Measurements from ENCODE around the gene KHK. TPM values are rescaled to one million over a fixed set of nuclear protein-coding genes. Genes with fewer than 3 reads are reported as not detected.
"Not testable (repeated sequence)": the region's sequence is repeated elsewhere in the genome, so short reads cannot be mapped to it uniquely, and the experiment has no call there.

KHK gene
- total RNA-seq, 1 donor from 2014 or later = 1.2 TPM

GRCh38 chr2:27102329-27102728, 15.8 kb downstream of the KHK start:
- Mint-ChIP-seq H3K27me3 (ENCODE audit: low read depth) (peaks cover 1% of the 10 kb centered on the region), H3K27ac (ENCODE audit: unreplicated experiment) (no peak overlapping the region), H3K4me1 (ENCODE audit: low read depth) (peaks cover 7% of the 10 kb centered on the region), H3K36me3 (ENCODE audit: low read depth) (peaks cover 3% of the 10 kb centered on the region), H3K9me3 (ENCODE audit: low read depth) (no peaks in the 10 kb centered on the region), H3K4me3 (ENCODE audit: unreplicated experiment) (no peak overlapping the region)
- no peak for DNase-seq (ENCODE audit: low spot score)
- TF ChIP-seq CTCF (IDR thresholded peaks at IDR 0.05) = no peak

- TF ChIP-seq CTCF (IDR thresholded peaks at IDR 0.05) = no peak
- peaks cover 1% of the 10 kb centered on the region for H3K27me3 Mint-ChIP-seq (ENCODE audit: low read depth)
- H3K9me3 Mint-ChIP-seq (ENCODE audit: low read depth) = no peaks in the 10 kb centered on the region
- no peak overlapping the region for H3K27ac Mint-ChIP-seq (ENCODE audit: unreplicated experiment)
- peaks cover 7% of the 10 kb centered on the region for H3K4me1 Mint-ChIP-seq (ENCODE audit: low read depth)
- peaks cover 3% of the 10 kb centered on the region for H3K36me3 Mint-ChIP-seq (ENCODE audit: low read depth)
- no peak overlapping the region for H3K4me3 Mint-ChIP-seq (ENCODE audit: unreplicated experiment)
- no peak for DNase-seq (ENCODE audit: low spot score)
These were observed 19.4 kb downstream of the KHK start for GRCh38 chr2:27105981-27106380.

GRCh38 chr2:27108221-27108620, 21.6 kb downstream of the KHK start:
- Mint-ChIP-seq H3K4me1 (ENCODE audit: low read depth) (peaks cover 7% of the 10 kb centered on the region), H3K9me3 (ENCODE audit: low read depth) (no peaks in the 10 kb centered on the region), H3K27ac (ENCODE audit: unreplicated experiment) (no peak overlapping the region), H3K4me3 (ENCODE audit: unreplicated experiment) (no peak overlapping the region), H3K27me3 (ENCODE audit: low read depth) (no peaks in the 10 kb centered on the region), H3K36me3 (ENCODE audit: low read depth) (peaks cover 3% of the 10 kb centered on the region)
- TF ChIP-seq CTCF (IDR thresholded peaks at IDR 0.05) = no peak
- DNase-seq (ENCODE audit: low spot score) = no peak

GRCh38 chr2:27109083-27109482, 22.5 kb downstream of the KHK start:
- Mint-ChIP-seq H3K36me3 (ENCODE audit: low read depth) (peaks cover under 1% of the 10 kb centered on the region), H3K4me1 (ENCODE audit: low read depth) (peaks cover 7% of the 10 kb centered on the region), H3K4me3 (ENCODE audit: unreplicated experiment) (no peak overlapping the region), H3K27ac (ENCODE audit: unreplicated experiment) (no peak overlapping the region), H3K27me3 (ENCODE audit: low read depth) (no peaks in the 10 kb centered on the region), H3K9me3 (ENCODE audit: low read depth) (no peaks in the 10 kb centered on the region)
- no peak for TF ChIP-seq CTCF (IDR thresholded peaks at IDR 0.05)
- DNase-seq (ENCODE audit: low spot score) = no peak

- not testable (repeated sequence) for DNase-seq (ENCODE audit: low spot score); H3K36me3 Mint-ChIP-seq (ENCODE audit: low read depth); H3K4me1 Mint-ChIP-seq (ENCODE audit: low read depth); H3K9me3 Mint-ChIP-seq (ENCODE audit: low read depth); H3K27ac Mint-ChIP-seq (ENCODE audit: unreplicated experiment); H3K27me3 Mint-ChIP-seq (ENCODE audit: low read depth); H3K4me3 Mint-ChIP-seq (ENCODE audit: unreplicated experiment)
These were observed 24.2 kb downstream of the KHK start for GRCh38 chr2:27110603-27111352.

GRCh38 chr2:27111392-27112078, 25.0 kb downstream of the KHK start:
- H3K27ac Mint-ChIP-seq (ENCODE audit: unreplicated experiment); H3K4me1 Mint-ChIP-seq (ENCODE audit: low read depth); DNase-seq (ENCODE audit: low spot score); H3K9me3 Mint-ChIP-seq (ENCODE audit: low read depth); H3K27me3 Mint-ChIP-seq (ENCODE audit: low read depth); H3K36me3 Mint-ChIP-seq (ENCODE audit: low read depth); H3K4me3 Mint-ChIP-seq (ENCODE audit: unreplicated experiment): not testable (repeated sequence)

All from chondrocyte (in vitro differentiated cells).